Measurements from ENCODE around the gene PAX3. TPM values are rescaled to one million over a fixed set of nuclear protein-coding genes. Genes with fewer than 3 reads are reported as not detected.

Gene PAX3
- total RNA-seq, 8 experiments from 2014 or later = 0.05 to 56.1 (median 0.71) TPM

DNA sequence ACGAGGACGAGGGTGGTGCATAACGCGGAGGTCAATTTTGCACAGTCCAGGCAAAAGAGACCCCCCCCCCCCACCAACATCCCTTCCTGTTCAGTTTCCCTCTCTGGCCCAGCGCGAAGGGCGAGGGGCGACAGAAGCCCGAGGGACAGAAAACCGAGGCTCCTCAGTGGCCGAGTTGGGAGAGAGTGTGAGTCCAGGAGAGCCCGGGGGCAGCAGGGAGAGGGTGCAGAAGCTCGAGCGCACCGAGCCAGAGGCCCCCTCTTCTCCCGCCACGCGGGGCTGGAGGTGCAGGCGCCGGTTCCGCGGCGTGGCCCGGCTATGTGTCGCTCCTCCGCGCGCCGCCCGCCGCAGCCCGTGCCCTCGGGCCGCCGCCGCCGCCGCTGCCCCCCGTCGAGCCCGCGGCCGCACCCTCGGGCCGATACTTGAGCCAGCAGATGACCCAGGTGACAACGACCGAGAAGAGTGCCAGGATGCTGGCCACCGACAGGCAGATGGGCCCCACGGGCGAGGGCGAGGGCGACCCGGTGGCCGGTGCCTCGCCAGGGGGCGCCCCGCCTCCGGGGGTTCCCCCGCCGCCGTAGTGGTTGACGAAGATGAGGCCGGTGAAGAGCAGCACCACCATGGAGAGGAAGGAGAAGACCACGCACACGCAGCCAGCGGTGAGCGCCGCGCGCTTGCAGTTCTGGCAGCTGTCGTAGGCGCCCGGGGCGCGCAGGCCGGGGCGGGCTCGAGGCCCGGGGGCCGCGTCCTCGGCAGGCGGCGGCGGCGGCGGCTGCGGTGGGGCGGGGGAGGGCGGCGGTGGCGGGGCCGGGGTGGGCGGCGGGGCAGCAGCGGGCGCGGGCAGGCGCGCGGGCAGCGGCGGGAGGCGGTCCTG, 20.2 kb upstream of the PAX3 start:
- Histone ChIP-seq H3K27ac (no peak overlapping the region), H3K4me3 (peak overlapping the region; percentile 30 to 44 (median 42)), H3K4me1 (replicated peaks in 1 of 2) (peaks cover 0 to 5% of the 10 kb centered on the region in 2 donors)
- WGBS, 10 experiments = 0 to 10% (median 0%) methylated on average over 2 to 5 of the region's 104 CpGs; no CpG with 5 or more reads in 7 of the 10 experiments
- in situ Hi-C loops (cut with MboI; ENCODE audit: low pct_unique_long_range_greater_than_20kb in 2 of 9, low sequenced_read_pairs in 9 of 9, unreplicated experiment in 9 of 9) = loop anchor here in 4 of 9 experiments (10.0 to 25.0 kb wide), 3 partner anchors 243 to 264 kb away; no protein-coding TSS in a partner anchor
- peak; percentile 7 to 49 (median 32) for ATAC-seq (replicated peaks in 6 of 8)

DNA sequence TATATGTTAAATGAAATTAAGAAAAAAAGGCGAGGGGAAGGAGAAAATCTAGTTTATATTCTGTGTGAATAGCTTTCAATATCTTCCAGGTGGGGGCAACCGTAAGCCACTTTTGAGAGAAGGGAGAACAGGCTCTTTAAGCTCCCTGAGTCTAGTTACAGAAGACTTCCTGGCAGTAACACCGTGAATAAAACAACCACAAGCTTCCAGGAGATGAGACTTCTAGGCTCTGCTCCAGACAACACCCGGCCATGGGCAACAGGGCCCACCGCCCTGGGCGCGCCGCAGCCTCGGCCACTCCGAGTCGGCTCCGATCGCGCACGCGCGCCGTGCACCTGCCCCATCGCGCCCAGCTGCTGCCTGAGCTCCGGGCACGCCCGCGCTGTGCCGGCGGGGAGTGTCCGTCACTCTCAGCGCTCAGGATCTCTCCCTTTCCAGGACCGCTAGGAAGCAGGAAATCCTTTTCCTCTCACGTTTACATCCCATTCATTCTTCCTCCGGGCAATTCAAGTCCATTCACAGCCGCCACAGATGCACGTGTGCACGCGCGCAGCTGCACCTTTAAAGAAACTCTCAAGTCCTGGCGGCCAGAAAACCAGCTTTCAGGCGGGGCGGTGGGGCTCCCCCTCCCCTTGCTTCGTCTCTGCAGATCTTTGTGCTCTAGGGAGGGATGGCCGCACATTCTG, 19.4 kb upstream of the PAX3 start:
- Histone ChIP-seq H3K4me1 (replicated peaks in 1 of 2) (peaks cover 0 to 5% of the 10 kb centered on the region in 2 donors), H3K27ac (no peak overlapping the region), H3K4me3 (peak overlapping the region; percentile 30 to 44 (median 42))
- WGBS, 10 experiments = 0 to 4% (median 3%) methylated on average over 1 to 14 of the region's 41 CpGs; no CpG with 5 or more reads in 3 of the 10 experiments
- in situ Hi-C loops (cut with MboI; ENCODE audit: low pct_unique_long_range_greater_than_20kb in 2 of 9, low sequenced_read_pairs in 9 of 9, unreplicated experiment in 9 of 9) = loop anchor here in 4 of 9 experiments (10.0 to 25.0 kb wide), 3 partner anchors 244 to 263 kb away; no protein-coding TSS in a partner anchor
- ATAC-seq (replicated peaks in 6 of 8) = peak; percentile 59 to 96 (median 73)

DNA sequence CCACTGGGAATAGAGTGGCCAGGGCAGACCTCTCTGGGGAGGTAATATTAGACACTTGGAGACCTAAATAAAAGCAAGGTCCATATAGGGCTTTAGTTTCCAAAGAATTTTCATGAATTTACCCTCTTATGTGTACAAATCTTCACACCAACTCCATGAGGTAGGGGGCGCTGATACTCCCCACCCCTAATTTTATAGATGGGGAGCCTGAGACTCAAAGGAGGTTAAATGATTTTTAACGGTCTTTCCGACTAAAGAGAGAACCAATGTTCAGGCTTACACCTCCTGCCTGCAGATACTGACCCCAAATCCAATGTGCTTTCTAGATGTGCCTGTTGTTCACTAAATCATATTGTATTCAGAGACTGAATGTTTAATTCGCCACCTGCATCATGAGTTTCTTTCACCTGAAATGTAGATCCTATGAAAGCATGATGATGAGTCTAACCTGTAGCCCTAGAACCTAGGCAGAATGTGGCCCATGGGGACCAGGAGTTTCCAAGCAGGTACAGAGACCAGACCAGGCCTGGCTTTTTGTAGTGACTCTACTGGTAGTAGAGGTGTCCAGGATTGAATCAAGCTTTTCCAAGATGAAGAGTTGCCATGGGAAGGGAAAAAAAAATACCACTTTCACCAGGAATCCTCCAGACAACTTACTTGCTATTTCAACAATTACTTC, 16.8 kb upstream of the PAX3 start:
- H3K4me1 ChIP-seq (replicated peaks in 1 of 2) = no peaks in the 10 kb centered on the region
- no peak overlapping the region for H3K27ac ChIP-seq
- in situ Hi-C loops (cut with MboI; ENCODE audit: low pct_unique_long_range_greater_than_20kb in 2 of 9, low sequenced_read_pairs in 9 of 9, unreplicated experiment in 9 of 9) = loop anchor here in 4 of 9 experiments (10.0 to 25.0 kb wide), 3 partner anchors 247 to 261 kb away; no protein-coding TSS in a partner anchor
- H3K4me3 ChIP-seq = no peak overlapping the region
- no peak for ATAC-seq (replicated peaks in 6 of 8)
- WGBS, 10 experiments = 7 to 100% (median 14%) methylated on average over 1 to 4 of the region's 4 CpGs; no CpG with 5 or more reads in 5 of the 10 experiments

DNA sequence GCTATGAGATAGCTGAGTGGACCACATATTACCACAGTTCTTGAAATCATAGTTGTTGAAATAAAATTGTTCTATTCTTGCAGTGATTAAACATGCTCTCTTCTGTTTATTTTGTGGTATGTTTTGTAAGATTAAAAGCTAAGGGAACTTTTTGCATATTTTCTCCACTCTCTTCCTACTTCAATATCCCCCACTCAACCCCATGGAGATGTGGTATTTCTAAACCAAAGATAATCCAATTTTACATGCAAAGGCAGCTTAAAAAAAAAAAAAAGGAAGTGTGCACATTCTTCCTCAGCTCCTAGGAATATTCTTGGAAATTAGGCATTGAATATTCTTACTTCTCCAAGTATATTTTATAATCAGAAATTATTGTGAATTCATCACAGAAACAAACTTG, 15.0 kb upstream of the PAX3 start:
- Histone ChIP-seq H3K27ac (no peak overlapping the region), H3K4me1 (replicated peaks in 1 of 2) (no peaks in the 10 kb centered on the region), H3K4me3 (no peak overlapping the region)
- ATAC-seq (replicated peaks in 6 of 8) = no peak
- in situ Hi-C loops (cut with MboI; ENCODE audit: low pct_unique_long_range_greater_than_20kb in 2 of 9, low sequenced_read_pairs in 9 of 9, unreplicated experiment in 9 of 9) = loop anchor here in 4 of 9 experiments (10.0 to 25.0 kb wide), 3 partner anchors 248 to 259 kb away; no protein-coding TSS in a partner anchor

DNA sequence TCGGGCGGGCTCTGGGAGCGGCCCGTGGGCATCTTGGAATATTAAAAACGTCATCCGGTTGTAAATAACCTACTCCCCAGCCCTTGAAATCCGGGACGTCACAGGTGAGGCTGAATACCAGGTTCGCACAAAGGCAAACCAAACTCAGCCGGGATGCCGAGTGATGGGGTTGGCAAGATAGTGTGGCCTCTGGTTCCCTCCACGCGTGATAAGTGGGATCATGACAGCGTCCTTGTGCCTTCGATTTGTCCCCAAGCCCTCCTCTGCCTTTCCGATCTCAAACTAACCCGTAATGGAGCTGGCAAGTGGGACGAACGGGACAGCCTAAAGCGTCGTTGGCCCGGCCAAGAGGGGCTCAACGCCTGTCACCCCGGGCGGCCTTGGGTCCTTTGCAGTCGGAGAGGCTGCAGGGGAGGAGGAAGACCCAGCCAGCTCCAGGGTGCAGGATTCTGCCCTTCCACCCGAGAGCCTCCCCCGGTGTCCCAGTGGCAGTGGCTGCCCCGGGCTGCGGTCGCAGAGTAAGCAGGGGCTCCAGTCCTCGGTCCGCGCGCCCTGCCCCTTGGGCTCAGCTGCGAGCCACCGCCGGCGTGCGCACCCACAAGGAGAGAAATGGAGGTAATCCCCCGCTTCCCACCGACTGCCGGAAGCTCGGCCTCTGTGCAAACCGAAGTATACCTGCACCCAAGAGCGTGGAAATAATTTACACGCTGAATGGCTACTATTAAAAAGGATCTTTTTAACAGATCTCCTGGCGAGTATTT, 13.4 kb upstream of the PAX3 start:
- ATAC-seq (replicated peaks in 6 of 8) = peak in 1 of 8 experiments; percentile 42
- in situ Hi-C loops (cut with MboI; ENCODE audit: low pct_unique_long_range_greater_than_20kb in 2 of 9, low sequenced_read_pairs in 9 of 9, unreplicated experiment in 9 of 9) = loop anchor here in 4 of 9 experiments (10.0 to 25.0 kb wide), 3 partner anchors 250 to 257 kb away; no protein-coding TSS in a partner anchor

DNA sequence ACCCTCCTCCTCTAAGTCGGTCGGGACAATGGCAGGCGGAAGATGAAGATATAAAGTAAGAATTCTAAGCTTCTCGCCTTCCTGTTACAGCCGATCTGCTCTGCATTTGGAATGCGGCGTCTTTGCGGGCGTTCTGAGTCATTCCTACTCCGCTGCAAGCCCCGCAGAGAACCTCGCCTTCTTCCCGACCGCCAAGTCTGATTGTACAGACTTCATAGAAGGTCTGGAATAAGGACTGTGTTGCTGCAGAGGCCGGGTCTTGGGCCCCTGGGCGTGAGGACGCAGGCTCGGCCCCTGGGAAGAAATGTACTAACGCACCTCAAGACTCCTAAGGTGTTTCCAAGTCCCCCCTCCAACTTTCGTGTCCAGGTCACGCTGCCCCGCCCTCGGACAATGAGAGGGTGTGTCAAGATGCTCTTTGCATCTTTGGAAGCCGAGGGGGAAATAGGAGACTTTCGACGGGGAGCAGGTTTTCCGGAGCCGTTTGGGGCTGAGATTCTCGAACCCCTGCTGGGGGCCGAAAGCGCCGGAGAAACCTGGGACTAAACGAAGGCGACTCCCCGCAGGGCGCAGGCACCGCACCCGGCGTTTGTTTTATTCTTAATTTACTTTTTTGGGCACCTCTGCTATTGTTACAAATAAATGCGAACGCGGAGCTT, 12.7 kb upstream of the PAX3 start:
- no peak overlapping the region for H3K27ac ChIP-seq
- in situ Hi-C loops (cut with MboI; ENCODE audit: low pct_unique_long_range_greater_than_20kb in 2 of 9, low sequenced_read_pairs in 9 of 9, unreplicated experiment in 9 of 9) = loop anchor here in 4 of 9 experiments (10.0 to 25.0 kb wide), 3 partner anchors 249 to 257 kb away; no protein-coding TSS in a partner anchor
- H3K4me1 ChIP-seq (replicated peaks in 1 of 2) = no peaks in the 10 kb centered on the region
- no peak overlapping the region for H3K4me3 ChIP-seq
- 0 to 40% (median 6%) methylated on average over 2 to 25 of the region's 42 CpGs; no CpG with 5 or more reads in 1 of the 10 experiments for WGBS, 10 experiments
- ATAC-seq (replicated peaks in 6 of 8) = no peak

More for the DNA sequence above, 13.4 kb upstream of the PAX3 start:
- WGBS, 10 experiments = 0 to 60% (median 10%) methylated on average over 1 to 16 of the region's 48 CpGs; no CpG with 5 or more reads in 1 of the 10 experiments
- Histone ChIP-seq H3K4me3 (no peak overlapping the region), H3K27ac (no peak overlapping the region), H3K4me1 (replicated peaks in 1 of 2) (no peaks in the 10 kb centered on the region)

DNA sequence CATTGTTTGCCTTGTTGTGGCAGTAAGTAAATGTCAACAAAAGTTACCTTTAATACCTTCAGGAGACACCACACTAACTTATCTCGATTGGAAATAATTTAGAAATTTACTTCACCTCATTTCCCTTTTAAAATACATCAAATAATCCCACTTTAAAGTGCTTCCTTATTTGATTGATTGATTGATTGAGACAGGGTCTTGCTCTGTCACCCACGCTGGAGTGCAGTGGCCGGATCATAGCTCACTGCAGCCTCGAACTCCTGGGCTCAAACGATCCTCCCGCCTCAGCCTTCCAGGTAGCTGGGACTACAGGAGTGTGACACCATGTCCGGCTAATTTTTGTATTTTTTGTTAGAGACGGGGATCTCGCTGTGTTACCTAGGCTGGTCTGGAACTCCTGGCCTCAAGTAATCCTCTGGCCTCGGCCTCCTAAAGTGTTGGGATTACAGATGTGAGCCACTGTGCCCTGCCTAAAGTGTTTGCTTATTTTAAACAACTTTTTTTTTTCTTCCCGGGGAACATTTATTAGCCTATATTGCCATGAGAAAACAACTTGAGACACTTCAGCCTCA, 12.0 kb upstream of the PAX3 start:
- H3K4me3 ChIP-seq = no peak overlapping the region
- in situ Hi-C loops (cut with MboI; ENCODE audit: low pct_unique_long_range_greater_than_20kb in 2 of 9, low sequenced_read_pairs in 9 of 9, unreplicated experiment in 9 of 9) = loop anchor here in 4 of 9 experiments (10.0 to 25.0 kb wide), 3 partner anchors 249 to 256 kb away; no protein-coding TSS in a partner anchor

DNA sequence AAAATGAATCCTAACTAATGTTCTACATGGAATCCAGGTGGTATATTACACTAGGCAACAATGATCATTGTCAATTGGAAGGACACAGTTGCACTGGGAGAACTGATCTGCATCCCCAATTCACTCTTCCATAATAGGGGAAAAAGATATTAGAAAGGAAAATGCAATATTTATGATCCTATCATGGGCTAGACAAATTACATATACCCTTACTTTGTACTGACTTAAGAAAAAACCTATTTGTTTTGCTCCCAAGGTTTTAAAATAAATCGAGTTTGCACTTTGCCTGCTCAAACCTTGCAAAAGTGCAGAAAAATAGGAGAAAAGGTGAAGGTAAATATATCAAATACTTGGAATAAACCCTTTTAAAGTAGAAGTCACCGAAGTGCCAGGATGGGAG, 11.0 kb upstream of the PAX3 start:
- Histone ChIP-seq H3K27ac (no peak overlapping the region), H3K4me3 (no peak overlapping the region), H3K4me1 (replicated peaks in 1 of 2) (peaks cover 0 to 12% of the 10 kb centered on the region in 2 donors)
- in situ Hi-C loops (cut with MboI; ENCODE audit: low pct_unique_long_range_greater_than_20kb in 2 of 9, low sequenced_read_pairs in 9 of 9, unreplicated experiment in 9 of 9) = loop anchor here in 4 of 9 experiments (10.0 to 25.0 kb wide), 3 partner anchors 247 to 255 kb away; no protein-coding TSS in a partner anchor
- no peak for ATAC-seq (replicated peaks in 6 of 8)
- 0 to 42% (median 15%) methylated on average over 1 to 2 of the region's 2 CpGs; no CpG with 5 or more reads in 1 of the 10 experiments for WGBS, 10 experiments

More for the DNA sequence above, 12.0 kb upstream of the PAX3 start:
- WGBS, 10 experiments = 0 to 45% (median 9%) methylated on average over 1 to 10 of the region's 11 CpGs
- H3K27ac ChIP-seq = no peak overlapping the region
- ATAC-seq (replicated peaks in 6 of 8) = no peak
- peaks cover 0 to 6% of the 10 kb centered on the region in 2 donors for H3K4me1 ChIP-seq (replicated peaks in 1 of 2)

DNA sequence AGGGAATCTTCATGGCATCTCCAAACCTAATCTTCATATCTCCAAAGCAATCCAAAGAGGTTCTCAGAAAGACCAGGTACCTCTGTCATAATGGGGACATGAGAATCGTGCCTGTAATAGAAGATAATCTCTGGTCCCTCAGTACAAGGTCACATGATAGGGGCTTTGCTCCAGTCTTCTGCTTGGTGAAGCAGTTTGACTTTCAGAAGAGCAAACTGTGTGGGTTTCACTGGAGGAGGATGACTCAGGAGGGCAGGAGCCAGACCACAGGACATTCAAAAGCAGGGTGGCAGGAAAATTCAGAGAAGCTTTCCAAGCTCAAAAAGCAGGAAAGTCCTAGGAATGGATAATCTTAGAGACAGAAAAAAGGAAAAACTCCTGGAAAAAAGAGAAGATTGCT, 10.6 kb upstream of the PAX3 start:
- Histone ChIP-seq H3K27ac (no peak overlapping the region), H3K4me1 (replicated peaks in 1 of 2) (peaks cover 0 to 12% of the 10 kb centered on the region in 2 donors), H3K4me3 (no peak overlapping the region)
- no peak for ATAC-seq (replicated peaks in 6 of 8)
- in situ Hi-C loops (cut with MboI; ENCODE audit: low pct_unique_long_range_greater_than_20kb in 2 of 9, low sequenced_read_pairs in 9 of 9, unreplicated experiment in 9 of 9) = loop anchor here in 4 of 9 experiments (25.0 kb wide), 2 partner anchors 247 to 253 kb away; no protein-coding TSS in a partner anchor
- WGBS, 10 experiments = 0 to 80% (median 13%) methylated on average over 1 of the region's 1 CpG; no CpG with 5 or more reads in 2 of the 10 experiments

DNA sequence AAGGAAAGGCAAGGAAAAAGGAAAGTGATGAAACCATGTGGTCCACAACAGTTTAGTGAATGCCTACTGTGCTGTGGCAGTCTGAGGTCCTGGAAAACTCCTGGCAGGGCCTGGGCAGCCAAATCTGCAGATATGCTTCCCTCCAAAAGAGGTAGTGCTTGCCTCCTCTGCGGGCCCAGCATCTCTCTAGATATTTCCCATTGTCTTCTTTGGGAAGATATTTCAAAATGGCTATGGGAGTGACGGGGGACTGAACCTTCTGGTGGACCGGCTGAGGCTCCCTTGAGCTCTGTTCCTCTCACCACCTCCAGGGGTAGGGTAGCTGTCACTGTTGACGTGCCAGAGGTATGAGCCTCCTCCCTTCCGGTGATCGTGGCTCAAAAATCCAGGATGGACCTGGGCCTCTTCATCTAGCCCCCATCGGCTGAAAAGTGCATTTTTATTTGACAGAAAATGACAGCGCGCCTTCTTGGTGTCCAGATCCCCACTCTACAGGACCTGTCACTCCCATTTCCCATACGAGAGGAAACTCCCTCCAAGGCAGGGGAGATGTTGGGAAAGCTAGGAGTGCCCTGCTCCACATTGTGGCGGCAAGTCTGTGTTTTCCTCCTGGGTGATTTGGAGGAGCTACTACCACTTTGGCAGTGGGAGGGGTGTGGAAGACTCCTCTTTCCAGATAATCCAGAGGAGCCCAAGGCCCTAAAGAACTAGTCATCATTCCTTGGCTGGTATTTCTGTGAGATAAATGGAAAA, 9.4 kb upstream of the PAX3 start:
- in situ Hi-C loops (cut with MboI; ENCODE audit: low pct_unique_long_range_greater_than_20kb in 2 of 9, low sequenced_read_pairs in 9 of 9, unreplicated experiment in 9 of 9) = loop anchor here in 4 of 9 experiments (25.0 kb wide), 2 partner anchors 246 to 254 kb away; no protein-coding TSS in a partner anchor
- H3K4me3 ChIP-seq = no peak overlapping the region
- ATAC-seq (replicated peaks in 6 of 8) = no peak
- 0 to 87% (median 11%) methylated on average over 1 to 8 of the region's 11 CpGs; no CpG with 5 or more reads in 3 of the 10 experiments for WGBS, 10 experiments
- peaks cover 0 to 12% of the 10 kb centered on the region in 2 donors for H3K4me1 ChIP-seq (replicated peaks in 1 of 2)
- H3K27ac ChIP-seq = no peak overlapping the region
